ENCODE data around the gene ING5. TPM values are rescaled to one million over a fixed set of nuclear protein-coding genes. Genes with fewer than 3 reads are reported as not detected.

Gene ING5
- total RNA-seq, 1 experiment from 2014 or later: 41.4 TPM

DNA sequence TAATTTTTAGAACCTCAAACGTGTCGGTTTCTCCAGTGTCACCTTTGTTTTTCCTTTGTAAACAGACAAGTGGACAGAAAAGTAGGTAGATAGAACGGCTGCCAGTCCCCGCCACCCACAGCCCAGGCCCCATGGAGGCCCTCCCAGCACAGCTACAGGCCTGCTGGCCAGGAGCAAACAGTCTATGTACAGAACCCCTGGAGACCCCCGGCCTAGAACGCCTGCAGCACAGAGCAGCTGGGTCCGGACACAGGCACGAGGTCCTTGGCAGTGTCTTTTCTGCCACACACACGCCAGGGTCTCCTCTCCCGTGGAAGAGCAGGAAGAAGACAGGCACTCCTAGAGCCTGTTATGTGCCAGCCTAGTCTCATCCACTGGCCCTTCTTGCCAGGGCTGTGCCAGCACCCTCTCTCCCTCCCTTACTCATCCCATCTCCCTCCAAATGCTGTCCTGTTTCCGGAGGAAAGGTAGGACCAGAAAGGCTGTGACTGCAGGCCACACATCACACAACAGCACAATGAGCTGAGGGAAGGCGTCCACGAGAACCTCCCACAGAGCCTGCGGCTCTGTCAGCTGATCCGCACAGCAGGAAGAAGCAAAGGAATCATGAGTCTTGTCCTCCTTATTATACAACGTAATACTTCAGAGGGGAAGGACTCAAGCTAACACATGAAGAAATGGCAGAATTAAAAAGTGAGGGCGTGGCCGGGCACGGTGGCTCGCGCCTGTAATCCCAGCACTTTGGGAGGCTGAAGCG lies 22.9 kb upstream of the ING5 start:
- peak; percentile 23 for DNase-seq
- Histone ChIP-seq H3K4me3 (ENCODE audit: insufficient read depth, low read depth, low read length) (no peak overlapping the region), H3K27me3 (ENCODE audit: control insufficient read depth, insufficient read depth, low read length) (no peaks in the 10 kb centered on the region), H3K36me3 (replicated peaks; ENCODE audit: control insufficient read depth, insufficient read depth, low read length) (peaks cover 21% of the 10 kb centered on the region)

DNA sequence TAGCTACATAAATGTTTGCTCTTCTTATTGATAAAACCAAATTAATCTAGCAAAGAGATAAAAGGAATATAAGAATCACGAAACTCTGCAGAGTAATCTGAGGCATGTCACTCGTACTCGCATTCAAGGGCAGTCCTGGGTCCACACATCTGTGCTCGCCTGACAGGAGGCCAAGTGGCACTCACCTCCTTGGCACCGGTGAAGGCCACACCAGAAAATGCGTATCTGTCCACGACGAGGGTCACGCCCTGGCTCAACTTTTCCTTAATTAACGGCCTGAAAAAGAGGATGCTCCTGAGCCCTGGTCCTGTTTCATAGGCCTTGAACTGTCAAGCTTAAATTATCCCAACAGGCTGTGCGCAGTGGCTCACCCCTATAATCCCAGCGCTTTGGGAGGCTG lies 21.8 kb upstream of the ING5 start:
- DNase-seq: no peak
- Histone ChIP-seq H3K27me3 (ENCODE audit: control insufficient read depth, insufficient read depth, low read length) (no peaks in the 10 kb centered on the region), H3K4me3 (ENCODE audit: insufficient read depth, low read depth, low read length) (no peak overlapping the region), H3K36me3 (replicated peaks; ENCODE audit: control insufficient read depth, insufficient read depth, low read length) (peaks cover 23% of the 10 kb centered on the region)

DNA sequence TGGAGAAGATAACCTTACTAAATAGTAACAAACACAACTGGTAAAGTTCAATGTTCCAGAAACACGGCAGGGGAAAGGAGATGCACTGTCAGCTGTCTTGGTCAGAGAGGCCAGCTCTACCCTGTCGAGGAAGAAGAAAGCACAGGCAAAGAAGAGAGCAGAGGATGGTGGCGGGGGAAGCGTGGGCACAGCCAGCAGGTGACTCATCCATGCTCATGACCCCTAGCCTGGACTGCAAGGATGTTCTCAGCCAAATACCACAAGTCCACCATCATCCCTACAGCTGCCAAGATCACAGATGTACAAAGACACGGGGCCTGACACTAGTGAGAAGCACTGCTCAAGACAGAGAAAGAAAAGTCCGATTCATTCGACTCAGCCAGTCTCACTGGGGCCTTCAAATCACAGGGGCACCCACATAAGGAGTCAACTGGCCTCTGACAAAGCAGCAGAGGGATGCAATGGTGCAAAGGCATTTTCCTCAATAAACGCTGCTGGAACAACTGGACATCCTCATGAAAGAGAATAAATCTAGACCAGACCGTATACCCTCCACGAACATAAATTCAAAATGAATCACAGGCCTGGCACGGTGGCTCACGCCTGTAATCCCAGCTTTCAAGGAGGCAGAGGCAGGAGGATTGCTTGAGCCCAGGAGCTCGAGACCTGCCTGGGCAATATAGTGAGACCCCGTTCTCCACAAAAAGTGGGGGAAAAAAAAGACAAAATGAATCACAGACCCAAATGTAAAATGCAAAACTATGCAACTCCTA lies 20.8 kb upstream of the ING5 start:
- H3K36me3 ChIP-seq (replicated peaks; ENCODE audit: control insufficient read depth, insufficient read depth, low read length): peaks cover 25% of the 10 kb centered on the region
- H3K4me3 ChIP-seq (ENCODE audit: insufficient read depth, low read depth, low read length): no peak overlapping the region
- H3K27me3 ChIP-seq (ENCODE audit: control insufficient read depth, insufficient read depth, low read length): no peaks in the 10 kb centered on the region
- no peak for DNase-seq

DNA sequence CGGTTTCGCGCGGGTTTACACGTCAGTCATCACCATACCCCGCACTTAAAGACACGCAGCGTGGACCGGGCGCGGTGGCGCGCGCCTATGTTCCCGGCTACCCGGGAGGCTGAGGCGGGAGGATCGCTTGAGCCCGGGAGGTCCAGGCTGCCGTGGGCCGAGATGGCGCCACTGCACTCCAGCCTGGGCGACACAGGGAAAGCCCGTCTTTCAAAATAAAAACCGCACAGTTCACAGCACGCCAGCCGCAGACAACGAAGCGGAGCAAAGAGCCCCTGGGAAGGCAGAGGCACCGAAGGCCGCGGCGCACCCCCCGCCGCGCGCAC lies 15.6 kb upstream of the ING5 start:
- H3K27me3 ChIP-seq (ENCODE audit: control insufficient read depth, insufficient read depth, low read length): no peaks in the 10 kb centered on the region
- H3K36me3 ChIP-seq (replicated peaks; ENCODE audit: control insufficient read depth, insufficient read depth, low read length): peaks cover 18% of the 10 kb centered on the region
- DNase-seq: peak; percentile 36
- peak overlapping the region; percentile 99 for H3K4me3 ChIP-seq (ENCODE audit: insufficient read depth, low read depth, low read length)

DNA sequence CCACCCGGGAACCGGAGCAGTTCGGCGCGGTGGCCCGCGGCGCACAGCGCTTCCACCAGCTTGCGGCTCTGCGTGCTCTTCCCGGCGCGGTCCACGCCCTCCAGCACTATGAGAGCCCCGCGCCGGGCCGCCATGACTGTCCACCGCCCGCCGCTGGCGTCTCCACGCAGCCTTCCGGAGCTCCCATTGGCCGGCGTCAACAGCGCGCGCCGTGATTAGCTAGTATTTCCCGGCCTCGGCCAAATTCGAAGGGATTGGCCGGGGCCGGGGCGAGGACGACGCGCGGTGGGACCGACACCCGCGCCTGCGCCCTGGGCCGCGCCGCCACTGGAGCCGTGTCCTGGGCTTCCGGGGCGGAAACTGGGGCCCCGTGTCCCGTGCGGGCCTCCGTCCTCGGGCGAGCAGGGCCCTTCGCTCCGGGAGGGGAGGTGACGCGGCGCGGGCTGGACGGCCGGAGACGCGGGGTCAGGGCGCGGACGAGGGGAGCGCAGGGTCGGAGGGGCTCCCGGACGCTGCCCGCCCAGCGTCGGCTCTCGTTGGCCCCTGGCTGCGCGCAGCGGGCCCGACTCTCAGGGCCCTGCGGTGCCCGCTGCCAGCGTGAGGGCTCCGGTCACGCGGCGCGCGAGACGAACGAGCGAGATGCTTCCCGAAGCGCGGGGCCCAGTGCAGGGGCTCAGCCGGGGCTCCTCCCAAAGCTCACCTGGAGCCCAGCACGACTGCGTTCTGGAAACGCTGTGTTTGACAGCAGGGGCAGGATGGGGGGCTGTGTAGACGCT lies 15.0 kb upstream of the ING5 start, which contains the start of gene DTYMK:
DTYMK (minus strand) TSS at position 166 of the 776 bp plus-strand sequence; CDS start at position 134, 32 bp downstream.
- peak; percentile 99 for DNase-seq
- no peaks in the 10 kb centered on the region for H3K27me3 ChIP-seq (ENCODE audit: control insufficient read depth, insufficient read depth, low read length)
- H3K4me3 ChIP-seq (ENCODE audit: insufficient read depth, low read depth, low read length): peak within 1 kb of the TSS; percentile 99
- H3K36me3 ChIP-seq (replicated peaks; ENCODE audit: control insufficient read depth, insufficient read depth, low read length): peaks cover 19% of the 10 kb centered on the region

DNA sequence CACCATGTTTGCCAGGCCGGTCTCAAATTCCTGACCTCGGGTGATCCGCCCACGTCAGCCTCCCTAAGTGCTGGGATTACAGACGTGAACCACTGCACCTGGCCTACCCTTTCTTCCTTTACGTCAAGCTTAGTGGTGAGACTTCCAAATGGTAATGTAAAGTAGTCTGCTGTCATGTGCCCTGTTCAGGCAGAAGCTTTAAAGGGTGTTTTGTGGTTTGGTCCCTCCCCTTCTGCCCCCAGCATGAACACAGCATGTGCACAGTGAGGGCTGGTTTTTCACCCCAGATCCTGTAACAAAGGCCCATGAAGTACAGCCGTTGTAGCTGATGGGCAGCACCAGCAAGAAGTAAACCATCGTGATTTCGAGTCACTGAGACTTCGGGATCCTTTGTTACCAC lies 12.5 kb upstream of the ING5 start:
- H3K27me3 ChIP-seq (ENCODE audit: control insufficient read depth, insufficient read depth, low read length): no peaks in the 10 kb centered on the region
- DNase-seq: no peak
- no peak overlapping the region for H3K4me3 ChIP-seq (ENCODE audit: insufficient read depth, low read depth, low read length)
- peaks cover 17% of the 10 kb centered on the region for H3K36me3 ChIP-seq (replicated peaks; ENCODE audit: control insufficient read depth, insufficient read depth, low read length)

DNA sequence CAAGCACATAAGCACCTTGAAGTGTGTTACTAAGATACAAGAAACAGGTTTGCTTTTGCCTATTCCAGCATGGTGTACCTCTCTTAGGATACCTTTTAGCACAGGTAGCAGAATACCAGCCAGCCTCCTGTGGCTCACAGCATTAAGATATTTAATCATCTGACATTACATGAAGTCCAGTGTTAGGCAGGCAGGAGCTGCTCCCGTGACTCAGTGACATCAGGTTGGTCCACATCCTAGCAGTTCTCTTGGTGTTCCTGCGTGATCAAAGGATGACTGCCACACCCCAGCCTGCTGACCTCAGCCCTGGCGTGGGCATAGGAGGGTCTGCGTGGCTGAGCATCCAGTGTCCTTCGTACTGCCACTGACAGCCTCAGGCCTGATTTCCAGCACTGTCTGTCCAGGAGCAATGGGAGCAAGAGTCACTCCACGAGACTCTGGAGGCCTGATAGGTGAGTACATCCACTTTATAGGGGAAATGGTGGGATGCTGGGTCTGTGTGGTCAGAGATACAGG lies 11.6 kb upstream of the ING5 start:
- Histone ChIP-seq H3K27me3 (ENCODE audit: control insufficient read depth, insufficient read depth, low read length) (no peaks in the 10 kb centered on the region), H3K4me3 (ENCODE audit: insufficient read depth, low read depth, low read length) (no peak overlapping the region), H3K36me3 (replicated peaks; ENCODE audit: control insufficient read depth, insufficient read depth, low read length) (peaks cover 16% of the 10 kb centered on the region)
- no peak for DNase-seq

DNA sequence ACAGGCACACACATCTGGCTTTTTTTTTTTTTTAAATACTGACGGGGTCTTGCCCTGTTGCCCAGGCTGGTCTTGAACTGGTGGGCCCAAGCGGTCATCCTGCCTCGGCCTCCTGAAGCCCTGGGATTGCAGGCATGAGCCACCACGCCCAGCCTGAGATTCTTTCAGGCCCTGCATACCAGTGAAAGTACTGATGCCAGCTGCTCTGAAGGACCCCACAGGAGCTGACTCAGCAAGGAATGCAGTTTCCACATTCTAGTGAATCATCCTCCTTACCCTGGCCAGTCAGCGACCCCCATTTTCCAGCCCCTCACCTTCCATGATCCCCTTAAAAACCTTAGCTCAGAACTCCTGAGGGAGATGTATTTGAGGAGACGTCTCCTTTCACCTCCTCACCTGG lies 9.4 kb upstream of the ING5 start:
- no peak for DNase-seq
- Histone ChIP-seq H3K4me3 (ENCODE audit: insufficient read depth, low read depth, low read length) (no peak overlapping the region), H3K27me3 (ENCODE audit: control insufficient read depth, insufficient read depth, low read length) (no peaks in the 10 kb centered on the region), H3K36me3 (replicated peaks; ENCODE audit: control insufficient read depth, insufficient read depth, low read length) (peaks cover 14% of the 10 kb centered on the region)

DNA sequence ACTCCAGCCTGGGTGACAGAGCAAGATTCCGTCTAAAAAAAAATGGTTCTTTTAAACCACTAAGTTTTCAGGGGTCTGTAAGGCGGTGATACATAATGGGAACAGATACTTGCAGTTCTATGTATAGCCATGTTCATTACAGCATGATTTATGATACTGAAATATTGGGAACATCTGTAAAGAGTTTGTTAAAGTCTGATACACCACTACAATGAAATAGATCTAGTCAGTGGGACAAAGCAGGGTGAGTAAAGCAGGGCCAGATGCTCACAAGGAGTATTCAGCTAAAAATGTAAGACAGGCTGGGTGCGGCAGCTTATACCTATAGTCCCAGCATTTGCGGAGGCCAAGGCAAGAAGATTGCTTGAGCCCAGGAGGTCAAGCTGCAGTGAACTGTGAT lies 6.2 kb upstream of the ING5 start:
- Histone ChIP-seq H3K36me3 (replicated peaks; ENCODE audit: control insufficient read depth, insufficient read depth, low read length) (peaks cover 8% of the 10 kb centered on the region), H3K27me3 (ENCODE audit: control insufficient read depth, insufficient read depth, low read length) (no peaks in the 10 kb centered on the region), H3K4me3 (ENCODE audit: insufficient read depth, low read depth, low read length) (no peak overlapping the region)
- DNase-seq: no peak

DNA sequence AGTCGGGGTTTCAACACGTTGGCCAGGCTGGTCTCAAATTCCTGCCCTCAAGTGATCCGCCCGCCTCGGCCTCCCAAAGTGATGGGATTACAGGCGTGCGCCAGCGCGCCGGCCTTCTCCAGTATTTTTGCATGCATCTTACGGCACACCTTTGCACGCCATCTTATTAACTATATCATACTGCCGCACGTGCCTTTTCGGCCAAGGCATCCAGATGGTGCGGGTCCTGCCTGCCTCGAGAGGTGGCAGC lies 765 bp upstream of the ING5 start:
- H3K36me3 ChIP-seq (replicated peaks; ENCODE audit: control insufficient read depth, insufficient read depth, low read length): peaks cover 7% of the 10 kb centered on the region
- H3K4me3 ChIP-seq (ENCODE audit: insufficient read depth, low read depth, low read length): peak overlapping the region; percentile 96
- H3K27me3 ChIP-seq (ENCODE audit: control insufficient read depth, insufficient read depth, low read length): no peaks in the 10 kb centered on the region
- no peak for DNase-seq

DNA sequence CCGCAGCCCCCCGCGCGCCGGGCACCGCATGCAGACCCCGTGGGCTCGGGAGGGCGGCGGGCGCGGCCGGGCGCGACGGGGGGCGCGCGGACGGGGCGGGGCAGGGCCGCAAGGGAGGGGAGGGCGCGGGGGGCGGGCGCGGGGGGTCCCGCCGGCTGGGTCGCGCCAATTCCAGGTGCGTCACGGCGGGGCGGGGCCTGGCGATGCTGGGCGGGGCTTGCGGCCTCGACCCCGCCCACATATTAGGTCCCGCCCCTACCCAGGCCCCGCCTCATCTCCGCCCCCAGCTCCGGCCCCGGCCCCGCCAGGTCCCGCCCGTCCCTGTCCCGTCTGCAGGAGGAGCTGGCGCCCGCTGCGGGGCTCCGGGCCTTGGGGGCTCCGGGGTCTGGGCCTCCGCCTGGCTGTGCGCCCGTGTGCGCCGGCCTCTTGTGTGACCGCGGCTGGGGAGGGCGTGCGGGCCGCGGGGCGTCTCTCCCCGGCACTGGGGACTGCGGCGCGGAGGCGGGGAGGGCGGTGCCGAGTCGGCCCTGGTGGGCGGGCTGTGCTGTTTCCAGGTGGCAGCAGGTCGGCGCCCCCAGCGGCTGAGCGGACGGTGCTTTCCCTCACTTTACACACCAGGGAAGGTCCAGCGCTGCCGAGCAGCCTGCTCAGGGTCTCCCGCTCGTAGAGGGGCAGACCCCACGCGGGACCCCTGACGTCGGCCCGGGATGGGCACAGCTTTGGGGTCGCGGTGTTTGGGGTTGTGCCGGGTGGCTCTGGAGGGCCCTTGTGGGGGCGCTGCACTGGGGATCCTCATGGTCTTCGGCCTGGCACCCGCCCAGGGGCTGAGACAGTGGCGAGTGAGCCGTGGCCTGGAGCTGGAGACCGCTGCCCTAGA lies 554 bp downstream of the ING5 start:
- Histone ChIP-seq H3K4me3 (ENCODE audit: insufficient read depth, low read depth, low read length) (peak overlapping the region; percentile 61), H3K36me3 (replicated peaks; ENCODE audit: control insufficient read depth, insufficient read depth, low read length) (peaks cover 8% of the 10 kb centered on the region), H3K27me3 (ENCODE audit: control insufficient read depth, insufficient read depth, low read length) (no peaks in the 10 kb centered on the region)
- peak; percentile 98 for DNase-seq

DNA sequence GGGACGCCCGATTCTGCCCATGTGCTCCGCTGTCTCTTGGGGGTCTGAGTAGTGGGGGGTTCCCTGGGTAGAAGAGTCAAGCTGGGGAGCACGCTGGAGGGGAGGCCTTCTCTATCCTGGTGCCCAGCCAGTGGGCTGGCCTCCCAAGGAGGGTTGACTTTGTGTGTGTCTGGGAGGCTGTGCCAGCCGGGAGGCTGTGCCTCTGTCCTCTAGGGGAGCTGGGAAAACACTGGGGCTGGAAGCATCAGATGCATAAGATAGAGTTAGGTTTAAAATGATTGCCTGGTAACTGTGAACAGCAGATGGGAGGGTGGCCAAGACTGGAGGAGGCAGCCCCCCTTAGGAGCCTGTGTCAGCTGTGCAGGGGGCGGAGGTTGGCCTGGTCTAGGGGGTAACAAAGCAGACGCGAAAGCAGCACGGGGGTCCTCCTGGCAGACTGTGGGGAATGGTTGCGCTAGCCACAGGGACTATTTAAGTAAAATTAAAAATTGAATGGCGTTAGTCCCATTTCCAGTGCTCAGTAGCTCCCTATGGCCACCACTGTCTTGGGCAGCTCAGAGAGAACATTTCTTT lies 1.3 kb downstream of the ING5 start:
- H3K4me3 ChIP-seq (ENCODE audit: insufficient read depth, low read depth, low read length): peak overlapping the region; percentile 61

DNA sequence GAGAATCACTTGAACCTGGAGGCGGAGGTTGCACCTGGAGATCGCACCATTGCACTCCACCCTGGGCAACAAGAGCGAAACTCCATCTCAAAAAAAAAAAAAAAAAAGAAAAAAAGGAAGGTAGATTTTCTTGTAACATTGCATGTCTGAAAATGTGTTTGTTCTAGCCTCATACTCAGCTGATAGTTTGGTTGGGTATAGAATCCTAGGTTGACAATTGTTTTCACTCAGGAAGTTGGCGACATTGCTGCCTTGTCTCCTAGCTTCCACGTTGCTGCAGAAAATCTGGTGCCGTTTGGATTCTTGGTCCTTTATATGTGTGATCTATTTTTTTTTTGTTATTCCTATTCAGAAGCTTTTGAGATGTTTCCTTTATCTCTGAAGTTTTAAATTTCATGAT lies 4.7 kb downstream of the ING5 start:
- peaks cover 24% of the 10 kb centered on the region for H3K36me3 ChIP-seq (replicated peaks; ENCODE audit: control insufficient read depth, insufficient read depth, low read length)
- H3K27me3 ChIP-seq (ENCODE audit: control insufficient read depth, insufficient read depth, low read length): no peaks in the 10 kb centered on the region
- DNase-seq: no peak
- no peak overlapping the region for H3K4me3 ChIP-seq (ENCODE audit: insufficient read depth, low read depth, low read length)

More for the DNA sequence above, 1.3 kb downstream of the ING5 start:
- H3K27me3 ChIP-seq (ENCODE audit: control insufficient read depth, insufficient read depth, low read length): no peaks in the 10 kb centered on the region
- no peak for DNase-seq
- H3K36me3 ChIP-seq (replicated peaks; ENCODE audit: control insufficient read depth, insufficient read depth, low read length): peaks cover 8% of the 10 kb centered on the region

DNA sequence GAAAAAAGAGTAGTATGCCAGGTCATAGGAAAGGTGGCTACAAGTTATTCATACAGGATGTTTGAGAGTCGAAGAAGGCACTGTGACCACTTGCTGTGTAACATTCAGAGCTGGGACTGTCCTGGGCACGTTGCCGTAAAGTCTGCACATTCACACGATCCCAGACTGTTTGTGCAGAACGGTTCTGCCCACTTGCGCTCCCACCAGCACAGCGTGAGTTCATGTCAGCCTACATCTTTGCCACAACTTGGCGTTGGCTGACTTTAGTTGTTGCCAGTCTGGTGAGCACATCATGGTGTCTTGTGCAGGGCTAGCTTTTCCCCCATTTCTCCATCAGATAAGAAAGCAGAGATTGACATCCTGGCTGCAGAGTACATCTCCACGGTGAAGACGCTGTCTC lies 7.0 kb downstream of the ING5 start:
- DNase-seq: no peak
- Histone ChIP-seq H3K27me3 (ENCODE audit: control insufficient read depth, insufficient read depth, low read length) (no peaks in the 10 kb centered on the region), H3K36me3 (replicated peaks; ENCODE audit: control insufficient read depth, insufficient read depth, low read length) (peaks cover 32% of the 10 kb centered on the region), H3K4me3 (ENCODE audit: insufficient read depth, low read depth, low read length) (no peak overlapping the region)
